Measurements from ENCODE around the gene MTURN. TPM values are rescaled to one million over a fixed set of nuclear protein-coding genes. Genes with fewer than 3 reads are reported as not detected.

The MTURN gene
- total RNA-seq, 6 experiments from 2014 or later = 2.2 to 5.2 (median 2.9) TPM

DNA sequence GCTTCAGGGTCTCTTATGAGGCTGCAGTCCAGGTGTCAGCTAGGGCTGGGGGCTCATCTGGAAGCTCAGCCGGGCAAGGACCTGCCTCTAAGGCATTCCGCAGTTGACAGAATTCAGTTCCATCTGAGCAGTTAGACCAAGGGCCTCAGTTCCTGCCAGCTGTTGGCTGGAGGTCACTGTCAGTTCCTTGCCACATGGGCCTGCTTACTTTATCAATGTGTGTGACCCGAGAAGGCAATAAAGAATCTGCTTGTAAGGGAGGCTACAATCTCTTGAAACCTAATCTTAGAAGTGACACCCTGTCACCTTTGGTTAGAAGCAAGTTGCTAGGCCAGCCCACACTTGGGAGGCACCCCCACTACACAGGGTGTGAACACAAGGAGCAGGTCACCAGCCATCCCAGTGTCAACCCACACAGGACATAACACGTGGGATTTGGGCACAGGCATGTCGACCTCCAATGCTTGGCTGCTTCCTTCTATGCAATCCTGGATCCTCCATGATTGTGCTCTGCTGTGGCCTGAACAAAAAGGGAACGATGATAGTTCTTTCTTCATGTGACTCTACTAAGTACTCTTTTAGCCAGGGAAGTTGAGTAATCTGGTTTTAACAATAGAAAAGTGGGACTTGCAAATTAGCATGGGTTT is 41.8 kb downstream of the MTURN start:
- TF ChIP-seq CTCF (IDR thresholded peaks at IDR 0.05) = no peak
- TF ChIP-seq POLR2A (IDR thresholded peaks at IDR 0.05) = no peak
- peak in 2 of 4 donors; percentile 38 to 45 for ATAC-seq
- no peak overlapping the region for H3K27ac ChIP-seq

DNA sequence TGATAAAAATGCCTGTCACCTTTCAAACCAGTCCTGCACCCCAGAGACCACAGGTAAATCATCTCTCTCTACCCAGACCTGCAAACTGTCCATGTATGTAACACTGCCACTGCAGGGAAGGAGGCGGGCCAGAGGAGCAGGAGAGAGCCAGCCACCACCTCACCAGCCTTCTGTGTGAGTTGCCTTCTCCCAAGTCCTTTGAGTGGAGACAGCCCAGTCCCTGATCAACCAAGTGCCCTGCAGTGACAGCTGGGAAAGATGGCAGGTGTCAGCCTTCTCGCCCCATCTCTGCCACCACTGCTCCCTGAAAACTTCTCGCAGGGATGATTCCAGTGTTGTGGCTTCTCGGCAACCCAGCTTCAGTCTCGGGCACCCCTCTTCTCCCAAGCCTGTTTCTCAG is 42.4 kb downstream of the MTURN start:
- 100% methylated on average over 4 of the region's 5 CpGs for WGBS (ENCODE audit: insufficient coverage, low coverage, low lambda C conversion rate, missing lambda C conversion rate)
- TF ChIP-seq CTCF (IDR thresholded peaks at IDR 0.05) (no peak), POLR2A (IDR thresholded peaks at IDR 0.05) (no peak)
- Histone ChIP-seq H3K36me3 (no peaks in the 10 kb centered on the region), H3K27me3 (no peaks in the 10 kb centered on the region), H3K27ac (no peak overlapping the region), H3K4me3 (no peak overlapping the region), H3K9me3 (no peaks in the 10 kb centered on the region), H3K4me1 (no peaks in the 10 kb centered on the region)
- intact Hi-C loops (cut with DNase I) = loop anchor here in 1 of 2 donors (10.0 kb wide), 1 partner anchor 248 kb away; no protein-coding TSS in a partner anchor
- DNase-seq = no peak
- ATAC-seq = no peak

More for the DNA sequence above, 41.8 kb downstream of the MTURN start:
- H3K36me3 ChIP-seq = no peaks in the 10 kb centered on the region
- H3K4me1 ChIP-seq = no peaks in the 10 kb centered on the region
- no peaks in the 10 kb centered on the region for H3K27me3 ChIP-seq
- H3K4me3 ChIP-seq = no peak overlapping the region
- WGBS (ENCODE audit: insufficient coverage, low coverage, low lambda C conversion rate, missing lambda C conversion rate) = 61% methylated on average over 2 of the region's 6 CpGs
- intact Hi-C loops (cut with DNase I) = loop anchor here in 1 of 2 donors (10.0 kb wide), 1 partner anchor 248 kb away; no protein-coding TSS in a partner anchor
- H3K9me3 ChIP-seq = no peaks in the 10 kb centered on the region
- DNase-seq = no peak

- DNase-seq = no peak
- H3K9me3 ChIP-seq = no peaks in the 10 kb centered on the region
- no peaks in the 10 kb centered on the region for H3K36me3 ChIP-seq
- WGBS (ENCODE audit: insufficient coverage, low coverage, low lambda C conversion rate, missing lambda C conversion rate) = 32% methylated on average over 3 of the region's 3 CpGs
- intact Hi-C loops (cut with DNase I) = loop anchor here in 1 of 2 donors (10.0 kb wide), 1 partner anchor 247 kb away; no protein-coding TSS in a partner anchor
- H3K27ac ChIP-seq = no peak overlapping the region
- H3K4me1 ChIP-seq = no peaks in the 10 kb centered on the region
- H3K4me3 ChIP-seq = no peak overlapping the region
- no peak for ATAC-seq
- TF ChIP-seq POLR2A (IDR thresholded peaks at IDR 0.05) (no peak), CTCF (IDR thresholded peaks at IDR 0.05) (no peak)
- no peaks in the 10 kb centered on the region for H3K27me3 ChIP-seq
These were observed 43.2 kb downstream of the MTURN start for GRCh38 chr7:30177965-30178364.

DNA sequence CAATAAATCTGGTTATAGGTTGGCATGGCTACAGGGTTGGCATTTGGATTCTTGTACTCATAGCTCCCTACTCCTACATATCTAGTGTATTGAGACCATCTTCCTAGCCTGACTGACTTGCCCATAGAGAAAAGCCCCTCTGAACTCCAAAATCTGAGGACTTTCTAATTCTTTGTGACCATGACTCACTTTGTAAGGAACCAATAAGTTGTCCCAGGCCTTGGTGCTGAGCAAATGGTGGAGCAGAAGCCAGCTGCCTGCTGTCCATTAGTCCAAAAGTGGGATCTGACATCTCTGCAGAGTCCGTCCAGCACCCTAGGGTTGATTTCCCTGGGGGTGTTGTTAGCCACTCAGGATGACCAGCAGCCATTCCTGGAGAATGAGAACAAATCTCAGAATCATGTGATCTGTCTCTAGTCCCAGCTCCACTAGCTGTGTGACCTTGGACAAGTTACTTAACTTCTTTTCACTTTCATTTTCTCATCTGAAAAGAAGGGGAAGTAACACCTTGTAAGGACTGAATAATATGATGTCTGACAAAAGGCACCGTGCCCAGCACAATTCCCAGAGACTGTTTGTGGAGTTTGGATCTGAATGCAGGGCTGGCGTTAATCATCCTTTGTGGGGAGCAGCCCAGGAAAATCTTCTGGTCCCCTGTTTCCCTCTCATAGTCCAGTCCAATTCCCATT is 44.1 kb downstream of the MTURN start:
- H3K4me3 ChIP-seq = no peak overlapping the region
- ATAC-seq (peak in 3 of 4 donors; percentile 24 to 49 (median 44)), DNase-seq (no peak)
- H3K9me3 ChIP-seq = no peaks in the 10 kb centered on the region
- intact Hi-C loops (cut with DNase I) = loop anchor here in 1 of 2 donors (10.0 kb wide), 1 partner anchor 246 kb away; no protein-coding TSS in a partner anchor
- no peaks in the 10 kb centered on the region for H3K27me3 ChIP-seq
- H3K4me1 ChIP-seq = no peaks in the 10 kb centered on the region
- H3K27ac ChIP-seq = no peak overlapping the region
- no peaks in the 10 kb centered on the region for H3K36me3 ChIP-seq
- no peak for TF ChIP-seq CTCF (IDR thresholded peaks at IDR 0.05)
- WGBS (ENCODE audit: insufficient coverage, low coverage, low lambda C conversion rate, missing lambda C conversion rate) = 59% methylated on average over 3 of the region's 3 CpGs

Data from right lobe of liver (tissue), 6 donors.